ENCODE data around the gene DCAF12.
"Not testable (repeated sequence)": the region's sequence is repeated elsewhere in the genome, so short reads cannot be mapped to it uniquely, and the experiment has no call there.

DCAF12 gene

DNA sequence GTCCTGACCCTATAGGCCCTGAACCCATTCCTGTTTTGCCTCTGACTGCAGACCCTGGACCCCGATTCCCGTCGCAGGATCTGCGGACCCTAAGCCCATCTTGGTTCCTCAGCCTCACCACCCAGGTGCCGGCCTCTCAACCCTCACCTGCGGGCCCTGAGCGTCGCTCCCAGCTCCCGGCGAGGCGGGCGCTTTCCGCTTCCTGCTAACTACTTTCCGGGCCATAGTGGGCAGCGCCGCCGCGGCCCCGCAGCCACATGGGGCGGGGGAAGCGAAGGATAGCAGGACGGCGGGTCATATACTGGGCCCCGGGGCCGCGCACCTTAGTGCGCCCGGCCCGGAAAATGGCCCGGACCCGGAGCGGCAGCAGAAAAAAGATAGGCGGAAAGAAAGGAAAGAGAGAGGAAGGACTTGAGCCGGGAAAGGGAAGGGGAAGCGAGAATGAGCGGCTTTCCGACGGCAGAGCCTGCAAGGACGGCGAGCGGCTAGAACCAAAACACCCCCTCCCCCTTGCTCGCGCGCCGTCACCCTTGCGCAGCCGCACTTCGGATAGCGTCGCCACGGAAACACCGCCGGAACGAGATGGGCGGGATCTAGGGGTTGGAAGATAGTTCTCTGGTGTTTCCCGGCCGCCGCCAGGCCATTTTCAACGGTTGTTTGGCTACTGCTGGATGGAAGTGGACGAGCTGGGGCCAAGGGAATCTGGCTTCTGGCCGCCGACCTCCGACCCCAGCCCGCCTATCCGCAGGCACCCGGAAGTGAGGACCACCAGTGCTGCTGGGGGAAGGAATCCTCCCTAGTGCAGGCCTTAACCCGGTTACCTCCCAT, at the start of gene DCAF12:
DCAF12 (minus strand) TSS at position 492 of the 828 bp plus-strand sequence; CDS start at position 225, 267 bp downstream.
- in situ Hi-C loops (cut with MboI; ENCODE audit: low sequenced_read_pairs), result no loop called here

DNA sequence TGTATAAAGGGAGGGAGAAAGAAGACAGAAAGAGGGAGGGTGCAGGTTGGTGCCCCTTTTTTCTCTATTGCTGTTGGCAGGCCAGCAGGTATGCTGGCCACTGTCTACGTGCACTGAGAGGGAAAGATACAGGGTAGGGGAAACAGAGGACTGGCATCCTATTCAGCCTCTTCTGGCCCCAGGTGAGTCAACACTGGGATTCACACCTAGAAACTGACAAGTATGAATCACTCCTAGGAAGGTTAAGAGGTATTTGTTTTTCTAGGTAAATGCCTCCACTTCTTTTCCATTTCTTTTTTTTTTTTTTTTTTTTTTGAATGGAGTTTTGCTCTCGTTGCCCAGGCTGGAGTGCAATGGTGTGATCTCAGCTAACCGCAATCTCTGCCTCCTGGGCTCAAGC, 49.6 kb upstream of the DCAF12 start:
- in situ Hi-C loops (cut with MboI; ENCODE audit: low sequenced_read_pairs), result no loop called here

DNA sequence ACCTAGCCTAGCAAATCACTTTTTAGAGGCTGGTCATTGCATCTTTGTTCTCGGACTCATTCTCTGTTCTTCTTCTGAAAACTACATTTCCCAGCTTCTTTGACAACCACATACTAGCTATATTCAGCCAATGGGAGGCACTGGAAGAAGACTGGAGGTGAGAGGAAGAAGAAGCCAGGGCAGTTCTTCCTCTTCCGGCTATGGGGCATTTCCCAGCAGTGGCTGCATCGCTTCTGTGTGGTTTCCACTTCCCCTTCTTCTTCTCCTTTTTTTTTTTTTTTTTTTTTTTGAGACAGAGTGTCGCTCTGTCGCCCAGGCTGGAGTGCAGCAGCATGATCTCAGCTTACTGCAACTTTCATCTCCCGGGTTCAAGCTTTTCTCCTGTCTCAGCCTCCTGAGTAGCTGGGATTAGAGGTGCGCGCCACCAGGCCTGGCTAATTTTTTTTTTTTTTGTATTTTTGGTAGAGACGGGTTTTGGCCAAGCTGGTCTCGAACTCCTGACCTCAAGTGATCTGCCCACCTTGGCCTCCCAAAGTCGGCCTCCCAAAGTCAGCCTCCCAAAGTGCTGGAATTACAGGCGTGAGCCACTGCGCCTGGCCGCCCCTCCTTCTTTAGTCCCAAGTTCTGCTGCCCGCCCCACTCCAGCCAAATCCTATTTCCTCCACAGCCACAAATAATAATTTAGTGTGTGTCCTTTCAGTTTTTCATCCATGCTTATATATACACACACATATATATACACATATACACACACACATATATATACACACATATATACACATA, 45.4 kb upstream of the DCAF12 start:
- in situ Hi-C loops (cut with MboI; ENCODE audit: low sequenced_read_pairs), result no loop called here

DNA sequence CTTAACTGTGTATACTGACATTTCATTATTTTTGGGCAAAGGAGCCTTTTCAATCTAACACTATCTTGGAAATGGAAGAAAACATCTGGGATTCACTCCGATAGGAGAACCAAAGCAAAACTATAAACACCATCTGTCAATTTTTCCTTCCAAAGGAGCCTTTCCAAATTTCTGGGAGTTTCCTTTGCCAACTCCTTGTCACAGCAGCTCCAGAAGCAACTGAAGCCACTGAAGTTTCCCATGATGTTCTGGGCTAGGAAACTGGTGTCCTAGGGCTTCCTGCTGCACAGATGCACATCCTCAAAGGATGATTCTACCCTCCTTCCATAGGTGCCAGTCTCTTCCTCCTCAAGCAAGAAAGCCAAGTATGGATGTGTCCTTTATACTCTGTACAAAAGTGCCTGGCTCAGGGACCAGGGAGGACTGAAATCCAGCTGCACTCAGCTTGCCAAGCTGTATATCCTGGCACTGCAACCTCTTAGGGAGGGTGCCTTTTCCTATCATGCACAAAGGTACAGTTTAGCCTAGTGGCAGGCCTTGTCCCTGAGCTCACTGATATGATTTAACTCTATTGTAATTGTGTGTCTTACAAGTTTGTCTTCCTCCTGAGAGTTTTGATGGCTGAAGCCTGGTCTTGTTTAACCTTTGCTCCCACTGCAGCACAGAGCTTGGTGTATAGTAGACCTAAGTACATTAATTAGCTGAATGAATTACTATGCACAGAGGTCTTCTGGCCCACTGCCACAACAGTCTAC, 43.9 kb upstream of the DCAF12 start:
- in situ Hi-C loops (cut with MboI; ENCODE audit: low sequenced_read_pairs), result no loop called here

DNA sequence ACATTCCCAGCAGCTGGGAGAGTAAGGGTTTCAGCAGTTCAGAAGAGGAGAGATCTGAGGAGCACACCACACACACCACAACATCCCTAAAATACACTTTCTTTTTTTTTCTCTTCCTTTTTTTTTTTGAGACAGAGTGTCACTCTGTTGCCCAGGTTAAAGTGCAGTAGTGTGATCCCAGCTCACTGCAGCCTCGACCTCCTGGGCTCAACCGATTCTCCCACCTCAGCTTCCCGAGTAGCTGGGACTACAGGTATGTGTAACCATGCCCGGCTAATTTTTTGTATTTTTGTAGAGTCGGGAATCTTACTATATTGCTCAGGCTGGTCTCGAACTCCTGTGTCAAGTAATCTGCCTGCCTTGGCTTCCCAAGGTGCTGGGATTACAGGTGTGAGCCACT, 42.6 kb upstream of the DCAF12 start:
- in situ Hi-C loops (cut with MboI; ENCODE audit: low sequenced_read_pairs), result no loop called here

DNA sequence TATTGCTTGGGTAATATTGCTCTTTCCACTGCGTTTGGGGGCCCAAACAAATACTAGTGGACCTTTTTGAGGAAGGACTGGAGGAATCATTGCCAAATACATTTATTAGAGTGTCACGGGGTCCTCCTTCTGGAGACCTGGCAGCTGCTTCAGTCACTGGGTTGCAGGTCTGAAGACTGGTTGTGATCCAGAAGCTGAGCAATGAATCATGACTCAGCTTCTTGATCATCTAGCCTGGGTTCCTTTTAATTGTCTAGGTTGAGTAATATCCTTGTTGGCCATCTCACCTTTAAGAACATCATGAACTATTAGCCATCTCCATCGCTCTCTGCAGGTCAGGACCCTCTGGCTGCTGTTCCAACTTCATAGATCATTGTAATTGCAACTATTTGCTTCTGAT, 36.9 kb upstream of the DCAF12 start:
- in situ Hi-C loops (cut with MboI; ENCODE audit: low sequenced_read_pairs), result no loop called here

DNA sequence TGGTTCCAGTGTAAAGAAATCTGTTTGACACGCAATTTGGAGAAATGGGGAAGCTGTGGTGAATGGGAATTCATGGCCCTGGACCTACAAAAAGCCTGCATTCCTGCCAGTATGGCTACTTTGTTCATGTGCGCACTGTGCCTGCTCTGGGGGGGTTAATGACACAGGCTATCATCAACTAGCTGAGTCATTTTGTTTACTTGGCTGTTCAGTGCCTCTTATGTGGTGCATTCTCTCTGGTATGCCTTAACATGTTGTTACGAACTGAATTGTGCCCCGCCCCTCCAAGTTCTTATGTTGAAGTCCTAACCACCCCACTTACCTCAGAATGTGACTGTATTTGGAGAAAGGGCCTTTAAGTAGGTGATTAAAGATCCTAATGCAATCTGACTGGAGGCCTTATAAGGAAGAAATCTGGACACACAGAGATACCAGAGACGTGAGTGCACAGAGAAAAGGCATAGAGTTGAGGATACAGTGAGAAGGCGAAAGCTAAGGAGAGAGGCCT, 31.9 kb upstream of the DCAF12 start:
- in situ Hi-C loops (cut with MboI; ENCODE audit: low sequenced_read_pairs), result no loop called here

DNA sequence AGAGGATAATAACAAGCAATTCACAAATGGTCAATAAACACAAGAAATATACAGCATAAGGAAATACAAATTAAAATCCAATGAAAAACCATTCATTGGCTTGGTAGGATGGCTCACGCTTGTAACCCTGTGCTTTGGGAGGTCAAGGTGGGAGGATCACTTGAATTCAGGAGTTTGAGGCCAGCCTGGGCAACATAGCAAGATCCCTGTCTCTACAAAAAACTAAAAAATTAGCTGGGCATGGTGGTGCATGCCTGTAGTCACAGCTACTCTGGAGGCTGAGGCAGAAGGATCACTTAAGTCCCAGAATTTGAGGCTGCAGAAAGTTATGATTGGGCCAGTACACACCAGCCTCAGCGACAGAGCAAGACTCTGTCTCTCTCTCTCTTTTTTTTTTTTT, 31.4 kb upstream of the DCAF12 start:
- in situ Hi-C loops (cut with MboI; ENCODE audit: low sequenced_read_pairs), result no loop called here

DNA sequence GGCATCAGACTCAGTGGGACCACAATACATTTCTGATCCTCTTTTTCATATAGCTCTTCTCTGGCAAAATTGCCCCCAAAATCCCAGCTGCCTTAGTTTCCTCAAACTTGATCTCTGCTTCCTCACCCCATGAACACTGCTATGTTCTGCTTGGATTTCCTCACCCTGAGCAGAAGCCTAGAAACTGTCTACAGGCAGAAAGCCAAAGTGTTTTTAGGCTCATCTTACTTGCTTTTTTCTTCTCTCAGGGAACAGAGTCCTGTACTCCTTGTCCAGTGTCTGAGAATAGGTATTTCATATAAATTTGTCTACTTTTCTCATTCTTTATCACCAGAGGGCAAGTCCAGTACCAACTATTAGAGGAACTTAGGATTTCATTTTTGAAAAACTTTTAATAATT, 30.8 kb upstream of the DCAF12 start:
- in situ Hi-C loops (cut with MboI; ENCODE audit: low sequenced_read_pairs), result no loop called here

DNA sequence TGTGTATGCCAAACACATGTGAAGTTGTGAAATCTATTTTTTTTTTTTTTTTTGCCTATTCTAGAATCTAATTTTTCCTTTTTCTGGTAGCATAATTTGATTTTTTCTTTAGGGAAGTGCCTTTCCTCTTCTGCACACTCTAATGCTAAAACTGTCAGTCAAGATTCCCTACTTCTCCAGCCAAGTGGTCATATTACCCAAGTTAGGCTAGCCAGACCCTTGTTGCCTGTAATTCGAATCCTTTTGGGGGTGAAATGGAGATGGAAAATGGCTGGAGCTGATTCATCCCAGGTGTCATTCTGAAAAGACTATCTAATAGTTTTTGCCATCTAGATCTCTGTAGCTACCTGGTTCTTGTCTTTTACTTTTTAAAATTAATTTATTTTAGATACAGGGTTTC, 27.6 kb upstream of the DCAF12 start:
- in situ Hi-C loops (cut with MboI; ENCODE audit: low sequenced_read_pairs), result no loop called here

DNA sequence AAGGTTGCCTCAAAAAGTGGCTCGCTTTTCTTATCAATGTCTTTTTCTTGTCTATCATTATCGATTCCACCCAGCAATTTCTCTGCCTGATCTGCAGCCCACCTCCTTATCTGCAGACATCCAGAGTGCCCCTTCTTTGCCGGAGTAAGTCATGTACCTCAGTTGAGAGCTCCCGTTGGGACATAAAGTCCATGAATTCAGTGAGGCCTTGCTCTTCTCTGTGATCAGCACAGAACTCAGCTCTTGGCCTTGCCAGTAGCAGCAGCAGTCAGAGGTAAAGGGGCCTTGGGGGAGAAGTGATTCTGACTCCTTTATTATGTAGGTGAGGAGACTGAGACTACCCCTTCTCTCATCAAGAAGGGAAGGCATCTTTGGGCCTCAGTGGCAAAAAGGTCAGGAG, 24.9 kb upstream of the DCAF12 start:
- in situ Hi-C loops (cut with MboI; ENCODE audit: low sequenced_read_pairs), result no loop called here

DNA sequence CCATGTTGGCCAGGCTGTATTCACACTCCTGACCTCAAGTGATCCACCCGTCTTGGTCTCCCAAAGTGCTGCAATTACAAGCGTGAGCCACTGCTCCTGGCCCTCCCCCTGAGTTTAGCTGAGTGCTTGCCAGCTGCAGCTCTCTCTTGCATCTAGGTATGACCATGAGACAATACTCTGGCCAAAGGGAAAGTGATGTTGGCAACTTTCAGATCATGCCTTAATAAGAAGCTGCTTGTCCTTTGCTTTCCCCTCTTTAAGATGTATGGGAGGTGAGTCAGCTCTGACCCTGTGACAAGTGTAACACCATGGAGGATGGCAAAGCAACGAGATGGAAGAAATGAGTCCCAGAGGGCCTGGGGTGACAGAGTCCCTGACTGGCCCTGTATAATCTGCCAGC, 18.7 kb upstream of the DCAF12 start:
- in situ Hi-C loops (cut with MboI; ENCODE audit: low sequenced_read_pairs), result no loop called here

DNA sequence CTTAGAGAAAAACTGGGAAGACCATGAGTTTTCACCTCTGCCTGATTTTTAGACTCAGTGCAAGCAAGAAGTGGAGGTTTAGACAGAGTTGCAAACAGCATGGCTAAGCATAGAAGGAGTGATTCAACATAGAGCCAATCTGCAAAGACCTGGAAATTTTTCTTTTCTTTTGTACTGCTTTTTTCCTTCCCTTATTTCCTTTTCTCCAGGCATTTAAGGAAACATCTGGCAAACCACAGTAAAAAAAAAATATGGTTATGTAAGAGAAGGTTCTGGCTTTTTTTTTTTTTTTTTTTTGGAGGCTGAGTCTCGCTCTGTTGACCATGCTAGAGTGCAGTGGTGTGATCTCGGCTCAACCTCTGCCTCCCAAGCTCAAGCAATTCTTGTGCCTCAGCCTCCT, 16.6 kb upstream of the DCAF12 start:
- in situ Hi-C loops (cut with MboI; ENCODE audit: low sequenced_read_pairs), result no loop called here

DNA sequence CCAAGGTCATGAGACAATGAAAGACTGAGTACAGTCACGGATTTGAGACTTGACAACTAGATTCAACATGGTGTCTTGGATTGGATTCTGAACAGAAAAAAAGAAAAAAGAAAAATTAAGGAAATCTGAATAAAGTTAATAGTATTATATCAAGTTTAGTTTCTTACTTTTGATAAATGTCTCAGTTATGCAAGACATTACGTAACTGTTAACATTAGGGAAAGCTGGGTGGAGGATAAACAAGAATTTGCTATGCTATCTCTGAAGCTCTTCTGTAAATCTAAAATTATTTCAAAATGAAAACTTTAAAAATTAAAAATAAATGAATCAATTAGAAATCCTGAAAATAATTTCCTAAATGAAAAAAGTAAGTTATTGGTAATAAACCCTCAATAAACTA, 14.4 kb upstream of the DCAF12 start:
- in situ Hi-C loops (cut with MboI; ENCODE audit: low sequenced_read_pairs), result no loop called here

DNA sequence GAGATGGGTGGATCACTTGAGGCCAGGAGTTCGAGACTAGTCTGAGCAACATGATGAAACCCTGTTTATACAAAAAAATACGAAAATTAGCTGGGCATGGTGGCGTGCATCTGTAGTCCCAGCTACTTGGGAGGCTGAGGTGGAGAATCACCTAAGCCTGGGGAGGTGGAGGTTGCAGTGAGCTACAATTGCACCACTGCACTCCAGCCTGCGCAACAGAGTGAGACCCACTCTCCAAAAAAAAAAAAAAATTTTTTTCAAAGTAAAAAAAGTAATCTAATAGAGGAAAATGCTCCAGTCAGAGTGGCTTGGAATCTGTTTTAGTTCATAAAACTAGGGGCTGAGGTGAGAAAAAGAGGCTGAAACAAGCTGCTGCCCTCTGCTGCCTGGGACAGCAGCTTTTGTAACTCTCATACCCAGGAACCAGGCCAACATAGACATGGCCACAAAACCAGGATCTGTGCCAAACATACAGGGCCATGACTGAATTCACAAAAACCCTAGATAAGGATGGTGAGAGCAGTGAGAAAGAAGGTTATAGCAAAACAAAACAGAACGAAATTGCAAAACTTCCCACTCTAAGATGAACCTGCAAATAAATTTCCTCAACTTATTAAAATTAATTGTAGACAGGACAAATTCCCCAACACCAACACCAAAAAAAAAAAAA, 13.1 kb upstream of the DCAF12 start:
- in situ Hi-C loops (cut with MboI; ENCODE audit: low sequenced_read_pairs), result no loop called here

DNA sequence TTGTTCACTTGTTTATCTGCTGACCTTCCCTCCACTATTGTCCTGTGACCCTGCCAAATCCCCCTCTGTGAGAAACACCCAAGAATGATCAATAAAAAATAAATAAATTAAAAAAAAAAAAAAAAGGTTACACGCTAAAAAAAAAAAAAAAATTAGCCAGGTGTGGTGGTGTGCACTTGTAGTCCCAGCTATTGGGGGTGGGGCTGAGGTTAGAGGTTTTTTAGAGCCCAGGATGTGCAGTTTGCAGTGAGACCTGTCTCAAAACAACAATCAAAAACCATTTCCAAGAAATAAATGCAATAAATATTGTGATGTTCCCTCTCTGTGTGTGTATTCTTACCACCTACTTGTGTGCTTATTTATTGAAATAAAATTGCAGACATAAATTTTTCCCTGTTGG, 12.1 kb upstream of the DCAF12 start:
- in situ Hi-C loops (cut with MboI; ENCODE audit: low sequenced_read_pairs), result not testable (repeated sequence)

DNA sequence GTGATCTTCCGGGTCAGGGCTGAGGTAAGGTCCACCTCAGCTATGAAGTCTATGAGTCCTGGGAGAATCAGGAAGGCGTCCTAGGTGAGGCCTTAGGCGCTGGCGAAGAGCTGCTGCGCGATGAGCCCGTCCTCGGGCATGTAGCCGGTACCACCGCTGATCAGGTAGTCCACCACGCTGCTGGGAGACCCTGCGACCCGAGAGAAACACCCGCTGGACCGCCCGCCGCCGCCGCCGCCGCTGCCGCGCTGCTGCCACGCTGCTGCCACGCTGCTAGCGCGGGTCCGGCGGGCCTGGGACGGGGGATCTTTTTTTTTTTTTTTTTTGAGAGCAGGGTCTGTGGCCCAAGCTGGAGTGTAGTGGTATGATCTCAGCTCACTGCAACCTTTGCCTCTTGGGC, 8.0 kb upstream of the DCAF12 start:
- in situ Hi-C loops (cut with MboI; ENCODE audit: low sequenced_read_pairs), result no loop called here

DNA sequence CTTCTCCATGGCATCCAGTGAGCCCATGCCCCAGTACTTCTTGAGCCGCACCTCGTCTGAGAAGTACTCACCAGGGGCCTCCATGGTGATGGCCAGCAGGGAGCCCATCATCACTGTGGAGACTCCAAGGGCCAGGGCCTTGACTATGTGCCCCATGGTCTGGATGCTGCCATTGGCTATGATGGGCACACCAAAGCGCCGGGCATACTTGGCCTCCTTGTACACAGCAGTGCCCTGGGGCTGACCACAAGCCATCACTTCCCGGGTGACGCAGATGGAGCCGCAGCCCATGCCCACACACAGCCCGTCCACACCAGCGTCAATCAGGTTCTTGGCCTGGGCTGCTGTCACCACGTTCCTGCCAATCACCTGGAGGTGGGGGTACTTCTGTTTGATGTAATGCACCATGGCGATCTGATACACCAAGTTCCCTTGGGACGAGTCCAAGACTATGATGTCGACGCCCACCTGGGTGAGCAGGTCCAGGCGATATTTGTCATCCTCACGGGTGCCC, 7.0 kb upstream of the DCAF12 start:
- in situ Hi-C loops (cut with MboI; ENCODE audit: low sequenced_read_pairs), result no loop called here

DNA sequence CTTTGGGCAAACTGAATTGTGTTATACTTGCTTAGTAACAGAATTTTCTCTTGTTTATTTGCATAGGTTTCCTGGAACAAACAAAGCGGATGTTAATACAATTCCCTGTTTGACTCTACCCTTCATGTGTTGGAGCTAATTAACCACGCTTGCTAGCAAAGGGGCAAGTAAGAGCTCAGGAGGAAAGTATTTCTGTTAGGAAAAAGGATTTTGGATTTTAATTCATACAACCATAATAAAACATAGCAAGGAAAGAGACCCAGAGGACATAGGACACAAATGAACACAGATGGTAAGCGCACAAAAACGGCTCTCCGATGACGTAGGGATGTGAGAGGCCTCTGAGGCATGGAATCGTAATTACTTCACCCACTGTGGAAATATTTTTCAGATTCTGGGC, 5.1 kb upstream of the DCAF12 start:
- in situ Hi-C loops (cut with MboI; ENCODE audit: low sequenced_read_pairs), result no loop called here

DNA sequence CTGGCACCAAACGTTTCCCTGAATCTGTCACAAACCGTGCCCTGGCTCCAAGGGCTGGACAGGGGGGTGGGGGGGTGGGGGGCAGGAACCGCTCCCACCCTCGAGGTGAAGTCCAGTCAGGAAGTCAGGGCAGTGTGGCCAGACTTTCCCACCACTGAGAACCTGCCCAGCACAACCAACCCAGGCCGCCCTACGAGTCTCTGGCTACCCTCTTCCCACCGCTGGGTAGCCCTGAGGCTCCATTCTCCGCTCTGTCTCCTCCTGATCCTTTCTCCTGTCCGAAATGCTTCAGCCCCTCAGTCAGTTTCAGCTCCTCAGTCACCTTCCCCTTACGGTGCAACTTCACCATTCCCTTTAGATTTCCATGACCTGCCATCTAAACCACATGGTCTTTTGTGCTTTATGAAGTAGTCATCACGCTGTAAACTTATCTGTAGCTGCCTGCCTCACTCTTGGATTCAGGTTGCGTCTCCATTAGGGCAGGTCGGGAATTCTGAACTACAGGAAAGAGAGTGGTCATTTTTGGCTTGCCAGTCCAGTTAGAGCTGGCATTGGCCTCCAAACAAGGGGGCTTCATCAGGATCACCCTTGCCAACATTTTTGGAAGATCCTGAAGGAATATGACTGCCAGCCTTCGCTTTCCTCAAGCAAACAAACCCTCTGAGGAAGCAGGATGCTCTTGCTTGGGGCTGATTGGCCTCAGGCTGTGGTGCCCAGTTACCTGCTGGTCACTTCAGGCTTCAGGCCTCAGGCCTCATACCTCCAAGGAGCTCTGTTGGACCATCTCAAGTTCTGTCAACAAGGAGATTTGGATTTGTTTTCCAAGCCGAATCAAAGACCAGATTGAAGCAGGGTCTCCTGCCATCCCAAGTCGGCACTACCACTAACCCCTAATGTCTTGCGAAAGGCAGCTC, 794 bp upstream of the DCAF12 start:
- in situ Hi-C loops (cut with MboI; ENCODE audit: low sequenced_read_pairs), result no loop called here

All from HL-60/S4 treated with phorbol 12-myristate 13-acetate at 8.2 ng/mL for 4 days and 3 days (cell line).